GM23248 (cell line): ENCODE results near the gene AFAP1L1.

Experiments used
- EZH2 ChIP-seq: fragments of 200-600 bp; sonication (generic); IDR thresholded peaks from 2 replicates; pipeline ENCODE4 v1.6.1; 2018; ENCODE audit warnings: antibody characterized with exemption, mild to moderate bottlenecking; ENCODE audit not compliant: insufficient read depth, poor library complexity, severe bottlenecking
- EZH2phosphoT487 ChIP-seq: fragments of 200-600 bp; sonication (generic); IDR thresholded peaks from 2 replicates; pipeline ENCODE4 v1.6.1; 2018; ENCODE audit warnings: antibody characterized with exemption, moderate library complexity, mild to moderate bottlenecking, low read depth; ENCODE audit not compliant: insufficient read depth

DNA sequence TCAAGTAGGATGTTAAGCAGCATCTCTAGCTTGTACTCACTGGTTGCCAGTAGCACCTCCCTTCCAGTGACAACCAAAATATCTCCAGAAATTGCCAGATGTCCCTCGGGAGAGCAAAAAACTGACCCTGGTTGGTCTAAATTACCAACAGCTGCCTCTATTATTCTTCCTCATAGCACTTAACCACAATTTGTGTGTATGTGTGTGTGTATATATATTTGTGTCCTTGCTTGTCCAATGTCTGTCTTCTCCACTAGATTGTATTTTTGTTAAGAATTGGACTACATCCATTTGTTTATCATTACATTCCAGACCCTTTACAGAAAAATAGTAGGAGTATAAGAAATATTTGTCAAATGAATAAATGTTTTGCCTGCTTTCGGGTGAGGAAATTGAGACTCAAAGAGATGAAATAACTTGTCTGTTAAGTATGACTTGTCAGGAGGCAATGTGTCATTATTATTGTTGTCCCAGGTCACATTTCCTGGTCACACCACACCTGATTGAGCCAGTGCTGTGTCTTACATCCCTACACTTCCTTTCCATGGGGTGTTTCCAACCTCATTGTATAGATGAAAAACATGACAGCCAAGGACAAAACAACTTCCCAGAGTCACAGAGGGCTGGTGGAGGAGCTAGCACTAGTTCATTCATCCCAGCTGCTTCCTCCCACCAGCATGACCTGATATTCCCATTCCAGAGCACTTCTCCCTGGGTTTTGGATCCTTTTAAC lies 62.2 kb downstream of the AFAP1L1 start:
- no peak for TF ChIP-seq EZH2
- TF ChIP-seq EZH2phosphoT487: no peak
